ENCODE results near the gene CRACDL.

The CRACDL gene

GRCh38 chr2:98892871-98893270 is 43.2 kb downstream of the CRACDL start:
- Histone ChIP-seq H2BK15ac (ENCODE audit: low read length) (no peak overlapping the region), H3K79me1 (ENCODE audit: low read depth, low read length) (no peaks in the 10 kb centered on the region), H2AFZ (ENCODE audit: low read length) (no peak overlapping the region), H3K4me3 (ENCODE audit: low read length in 2 of 2) (no peak overlapping the region), H3K4me2 (ENCODE audit: insufficient read depth, low read length, poor library complexity, severe bottlenecking) (no peak overlapping the region), H3K9ac (ENCODE audit: low read depth, low read length, poor library complexity) (no peak overlapping the region), H3K9me3 (replicated peaks in 1 of 2; ENCODE audit: control insufficient read depth in 2 of 2, insufficient read depth in 1 of 2, low read depth in 1 of 2, low read length in 2 of 2) (no peaks in the 10 kb centered on the region), H3K23ac (ENCODE audit: low read depth, low read length, poor library complexity) (peak overlapping the region; percentile 43), H3K27me3 (ENCODE audit: control insufficient read depth in 3 of 3, insufficient read depth in 3 of 3, low read depth in 1 of 3, low read length in 3 of 3) (peaks cover 0 to 4% (median 0%) of the 10 kb centered on the region in 3 experiments), H4K8ac (ENCODE audit: low read depth, low read length) (no peak overlapping the region), H3K4me1 (ENCODE audit: control insufficient read depth in 2 of 2, insufficient read depth in 1 of 2, low read depth in 1 of 2, low read length in 2 of 2) (peaks cover 0 to 1% of the 10 kb centered on the region in 2 donors), H2BK120ac (ENCODE audit: low read depth, low read length) (no peak overlapping the region), H3K18ac (ENCODE audit: low read length) (peak overlapping the region; percentile 38), H3K4ac (ENCODE audit: low read length) (no peak overlapping the region), H4K91ac (ENCODE audit: low read depth, low read length, poor library complexity) (no peak overlapping the region), H3K36me3 (replicated peaks in 1 of 2; ENCODE audit: control insufficient read depth in 2 of 2, insufficient read depth in 2 of 2, low read length in 2 of 2) (no peaks in the 10 kb centered on the region), H2BK12ac (ENCODE audit: low read length) (no peak overlapping the region), H2BK5ac (ENCODE audit: low read length) (no peak overlapping the region), H3K27ac (replicated peaks; ENCODE audit: low read length) (no peak overlapping the region), H2AK5ac (ENCODE audit: low read depth, low read length) (peak overlapping the region; percentile 68), H3K14ac (ENCODE audit: low read length) (peak overlapping the region; percentile 56)
- DNase-seq (ENCODE audit: low spot score) = no peak
- no CpG with 5 or more reads among the region's 6 CpGs for WGBS, 2 donors (ENCODE audit: extremely low coverage in 2 of 2, insufficient read length in 2 of 2, insufficient replicate concordance in 1 of 2)

GRCh38 chr2:98891591-98891990 is 44.4 kb downstream of the CRACDL start:
- Histone ChIP-seq H3K4me3 (ENCODE audit: low read length in 2 of 2) (no peak overlapping the region), H2BK15ac (ENCODE audit: low read length) (no peak overlapping the region), H4K8ac (ENCODE audit: low read depth, low read length) (no peak overlapping the region), H3K4ac (ENCODE audit: low read length) (no peak overlapping the region), H2AK5ac (ENCODE audit: low read depth, low read length) (no peak overlapping the region), H3K23ac (ENCODE audit: low read depth, low read length, poor library complexity) (no peak overlapping the region), H3K18ac (ENCODE audit: low read length) (no peak overlapping the region), H3K27me3 (ENCODE audit: control insufficient read depth in 3 of 3, insufficient read depth in 3 of 3, low read depth in 1 of 3, low read length in 3 of 3) (peaks cover 0 to 4% (median 0%) of the 10 kb centered on the region in 3 experiments), H2BK12ac (ENCODE audit: low read length) (no peak overlapping the region), H3K9me3 (replicated peaks in 1 of 2; ENCODE audit: control insufficient read depth in 2 of 2, insufficient read depth in 1 of 2, low read depth in 1 of 2, low read length in 2 of 2) (no peaks in the 10 kb centered on the region), H3K27ac (replicated peaks; ENCODE audit: low read length) (no peak overlapping the region), H3K14ac (ENCODE audit: low read length) (no peak overlapping the region), H3K4me2 (ENCODE audit: insufficient read depth, low read length, poor library complexity, severe bottlenecking) (no peak overlapping the region), H3K36me3 (replicated peaks in 1 of 2; ENCODE audit: control insufficient read depth in 2 of 2, insufficient read depth in 2 of 2, low read length in 2 of 2) (no peaks in the 10 kb centered on the region), H2BK5ac (ENCODE audit: low read length) (no peak overlapping the region), H3K79me1 (ENCODE audit: low read depth, low read length) (no peaks in the 10 kb centered on the region), H3K9ac (ENCODE audit: low read depth, low read length, poor library complexity) (no peak overlapping the region), H2AFZ (ENCODE audit: low read length) (no peak overlapping the region), H2BK120ac (ENCODE audit: low read depth, low read length) (no peak overlapping the region), H4K91ac (ENCODE audit: low read depth, low read length, poor library complexity) (no peak overlapping the region), H3K4me1 (ENCODE audit: control insufficient read depth in 2 of 2, insufficient read depth in 1 of 2, low read depth in 1 of 2, low read length in 2 of 2) (peaks cover 0 to 1% of the 10 kb centered on the region in 2 donors)
- DNase-seq (ENCODE audit: low spot score) = no peak
- no CpG with 5 or more reads among the region's 1 CpG for WGBS, 2 donors (ENCODE audit: extremely low coverage in 2 of 2, insufficient read length in 2 of 2, insufficient replicate concordance in 1 of 2)

- H2AFZ ChIP-seq (ENCODE audit: low read length) = no peak overlapping the region
- no peak for DNase-seq (ENCODE audit: low spot score)
- H3K4me3 ChIP-seq (ENCODE audit: low read length in 2 of 2) = no peak overlapping the region
Observed at GRCh38 chr2:98886066-98886554, 49.9 kb downstream of the CRACDL start.

GRCh38 chr2:98884658-98885057 is 51.4 kb downstream of the CRACDL start:
- no peak for DNase-seq (ENCODE audit: low spot score)
- Histone ChIP-seq H3K23ac (ENCODE audit: low read depth, low read length, poor library complexity) (no peak overlapping the region), H4K8ac (ENCODE audit: low read depth, low read length) (no peak overlapping the region), H3K4ac (ENCODE audit: low read length) (no peak overlapping the region), H3K14ac (ENCODE audit: low read length) (no peak overlapping the region), H2BK120ac (ENCODE audit: low read depth, low read length) (no peak overlapping the region), H2BK15ac (ENCODE audit: low read length) (no peak overlapping the region), H2AK5ac (ENCODE audit: low read depth, low read length) (no peak overlapping the region), H3K27ac (replicated peaks; ENCODE audit: low read length) (no peak overlapping the region), H3K79me1 (ENCODE audit: low read depth, low read length) (no peaks in the 10 kb centered on the region), H2BK12ac (ENCODE audit: low read length) (no peak overlapping the region), H3K18ac (ENCODE audit: low read length) (no peak overlapping the region), H3K36me3 (replicated peaks in 1 of 2; ENCODE audit: control insufficient read depth in 2 of 2, insufficient read depth in 2 of 2, low read length in 2 of 2) (no peaks in the 10 kb centered on the region), H3K4me1 (ENCODE audit: control insufficient read depth in 2 of 2, insufficient read depth in 1 of 2, low read depth in 1 of 2, low read length in 2 of 2) (no peaks in the 10 kb centered on the region), H4K91ac (ENCODE audit: low read depth, low read length, poor library complexity) (no peak overlapping the region), H3K9ac (ENCODE audit: low read depth, low read length, poor library complexity) (no peak overlapping the region), H3K4me2 (ENCODE audit: insufficient read depth, low read length, poor library complexity, severe bottlenecking) (no peak overlapping the region), H3K27me3 (ENCODE audit: control insufficient read depth in 3 of 3, insufficient read depth in 3 of 3, low read depth in 1 of 3, low read length in 3 of 3) (no peaks in the 10 kb centered on the region), H2AFZ (ENCODE audit: low read length) (no peak overlapping the region), H3K9me3 (replicated peaks in 1 of 2; ENCODE audit: control insufficient read depth in 2 of 2, insufficient read depth in 1 of 2, low read depth in 1 of 2, low read length in 2 of 2) (peaks cover 5% of the 10 kb centered on the region in 2 donors), H2BK5ac (ENCODE audit: low read length) (no peak overlapping the region), H3K4me3 (ENCODE audit: low read length in 2 of 2) (peak overlapping the region in 1 of 2 donors; percentile 52)
- no CpG with 5 or more reads among the region's 2 CpGs for WGBS, 2 donors (ENCODE audit: extremely low coverage in 2 of 2, insufficient read length in 2 of 2, insufficient replicate concordance in 1 of 2)

More at GRCh38 chr2:98886066-98886554, 49.9 kb downstream of the CRACDL start:
- Histone ChIP-seq H2BK5ac (ENCODE audit: low read length) (no peak overlapping the region), H3K4ac (ENCODE audit: low read length) (no peak overlapping the region), H3K27ac (replicated peaks; ENCODE audit: low read length) (no peak overlapping the region), H3K4me1 (ENCODE audit: control insufficient read depth in 2 of 2, insufficient read depth in 1 of 2, low read depth in 1 of 2, low read length in 2 of 2) (no peaks in the 10 kb centered on the region), H2BK12ac (ENCODE audit: low read length) (no peak overlapping the region), H2BK15ac (ENCODE audit: low read length) (no peak overlapping the region), H3K14ac (ENCODE audit: low read length) (no peak overlapping the region), H3K79me1 (ENCODE audit: low read depth, low read length) (no peaks in the 10 kb centered on the region), H3K23ac (ENCODE audit: low read depth, low read length, poor library complexity) (no peak overlapping the region), H3K18ac (ENCODE audit: low read length) (no peak overlapping the region), H4K91ac (ENCODE audit: low read depth, low read length, poor library complexity) (no peak overlapping the region), H2AK5ac (ENCODE audit: low read depth, low read length) (no peak overlapping the region), H3K27me3 (ENCODE audit: control insufficient read depth in 3 of 3, insufficient read depth in 3 of 3, low read depth in 1 of 3, low read length in 3 of 3) (no peaks in the 10 kb centered on the region), H3K9ac (ENCODE audit: low read depth, low read length, poor library complexity) (no peak overlapping the region), H3K4me2 (ENCODE audit: insufficient read depth, low read length, poor library complexity, severe bottlenecking) (no peak overlapping the region), H4K8ac (ENCODE audit: low read depth, low read length) (no peak overlapping the region), H3K36me3 (replicated peaks in 1 of 2; ENCODE audit: control insufficient read depth in 2 of 2, insufficient read depth in 2 of 2, low read length in 2 of 2) (no peaks in the 10 kb centered on the region), H2BK120ac (ENCODE audit: low read depth, low read length) (no peak overlapping the region), H3K9me3 (replicated peaks in 1 of 2; ENCODE audit: control insufficient read depth in 2 of 2, insufficient read depth in 1 of 2, low read depth in 1 of 2, low read length in 2 of 2) (peaks cover 5% of the 10 kb centered on the region in 2 donors)
- WGBS, 2 donors (ENCODE audit: extremely low coverage in 2 of 2, insufficient read length in 2 of 2, insufficient replicate concordance in 1 of 2) = no CpG with 5 or more reads among the region's 2 CpGs

All from neuronal stem cell (in vitro differentiated cells).